HG03103 (cell line): ENCODE data around the gene CASP5.
"Not testable (repeated sequence)": the region's sequence is repeated elsewhere in the genome, so short reads cannot be mapped to it uniquely, and the experiment has no call there.

Source experiments
- ATAC-seq: cut with Tn5 transposase; IDR thresholded peaks from one replicate; pipeline ENCODE4 v1.9.1; 2021; ENCODE audit warnings: low read depth; ENCODE audit not compliant: unreplicated experiment

Gene CASP5

DNA sequence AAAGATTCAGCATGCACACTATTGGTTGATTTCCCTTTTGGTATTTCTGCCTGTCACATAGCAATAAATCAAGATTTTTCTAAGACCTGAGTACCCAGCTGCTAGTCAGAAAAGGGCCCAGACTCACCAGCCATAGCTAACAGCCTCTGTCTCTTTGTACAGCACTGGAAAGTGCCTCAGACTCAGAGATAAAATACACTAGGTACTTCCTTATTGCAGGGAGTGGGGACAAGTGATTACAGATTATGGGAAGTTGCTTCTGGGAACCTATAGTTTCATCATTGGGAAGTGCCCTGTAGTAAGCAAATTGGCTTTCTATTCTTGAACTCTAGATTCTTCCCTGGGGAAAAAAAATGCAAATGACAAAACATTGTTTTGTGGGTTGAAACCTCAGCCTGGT, at the start of gene CASP5:
CASP5 (minus strand) TSS at position 166 of the 400 bp plus-strand sequence; CDS start at position 134, 32 bp downstream.
- ATAC-seq: no peak

DNA sequence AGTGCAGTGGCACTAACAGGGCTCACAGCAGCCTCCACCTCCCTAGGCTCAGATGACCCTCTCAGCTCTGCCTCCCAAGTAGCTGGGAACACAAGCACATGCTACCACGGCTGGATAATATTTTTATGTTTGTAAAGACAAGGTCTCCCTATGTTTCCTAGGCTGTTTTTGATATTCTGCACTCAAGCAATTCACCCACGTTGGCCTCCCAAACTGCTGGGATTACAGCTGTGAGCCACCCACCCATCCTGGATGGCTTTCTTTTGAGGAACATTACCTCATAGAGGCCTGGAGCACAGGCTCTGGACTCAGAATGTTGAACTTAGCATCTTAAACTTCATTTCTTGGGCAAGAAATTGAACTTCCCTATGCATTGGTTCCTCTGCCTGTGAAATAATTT, 49.1 kb upstream of the CASP5 start:
- not testable (repeated sequence) for ATAC-seq

DNA sequence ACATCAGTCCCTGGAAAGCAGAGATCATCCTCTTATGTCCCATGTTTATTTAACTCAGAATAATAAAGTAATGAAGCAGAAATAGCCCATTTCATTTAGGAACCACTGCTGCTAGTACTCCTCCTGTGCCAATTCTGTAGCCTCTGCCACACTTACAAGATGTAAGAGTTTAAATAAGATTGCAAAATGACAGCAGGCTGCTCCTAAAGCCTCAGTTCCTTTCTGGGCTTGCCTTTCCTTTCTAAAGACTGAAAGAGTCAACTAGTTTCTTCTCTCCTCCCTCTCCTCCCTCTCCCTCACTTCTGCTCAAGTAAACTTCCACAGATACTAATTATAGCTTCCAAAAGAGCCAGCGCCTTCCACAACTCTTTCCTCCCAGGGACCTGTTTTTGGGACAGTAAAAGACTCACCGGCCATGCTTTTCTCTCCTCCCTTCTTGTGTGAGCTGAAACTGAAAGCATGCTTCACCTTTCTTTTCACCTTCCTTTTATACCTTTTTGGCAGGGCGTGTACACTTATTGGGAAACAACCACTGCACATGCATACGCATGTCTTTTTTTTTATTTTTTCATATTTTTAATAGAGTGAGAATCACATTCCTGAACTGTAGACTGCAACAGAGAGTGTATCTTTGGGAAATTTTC, 48.2 kb upstream of the CASP5 start:
- no peak for ATAC-seq

DNA sequence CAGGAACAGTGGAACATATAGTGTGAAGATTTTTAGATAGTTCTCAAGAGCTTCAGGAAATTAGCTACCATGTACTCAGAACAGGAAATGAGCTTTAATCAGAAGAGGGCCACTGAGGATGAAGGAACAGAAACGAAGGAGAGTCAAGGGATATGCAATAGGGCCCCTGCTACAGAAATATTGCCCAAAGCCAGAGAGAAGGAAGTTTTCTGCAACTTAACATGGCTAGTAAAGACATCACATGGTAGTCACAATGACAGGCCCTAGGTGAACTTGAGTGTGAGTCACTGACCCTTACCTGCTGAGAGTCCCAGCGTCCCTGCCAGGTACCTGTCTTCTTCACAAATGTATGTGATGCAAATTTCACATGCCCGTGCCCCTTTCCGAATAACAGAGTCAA, 47.3 kb upstream of the CASP5 start:
- no peak for ATAC-seq

DNA sequence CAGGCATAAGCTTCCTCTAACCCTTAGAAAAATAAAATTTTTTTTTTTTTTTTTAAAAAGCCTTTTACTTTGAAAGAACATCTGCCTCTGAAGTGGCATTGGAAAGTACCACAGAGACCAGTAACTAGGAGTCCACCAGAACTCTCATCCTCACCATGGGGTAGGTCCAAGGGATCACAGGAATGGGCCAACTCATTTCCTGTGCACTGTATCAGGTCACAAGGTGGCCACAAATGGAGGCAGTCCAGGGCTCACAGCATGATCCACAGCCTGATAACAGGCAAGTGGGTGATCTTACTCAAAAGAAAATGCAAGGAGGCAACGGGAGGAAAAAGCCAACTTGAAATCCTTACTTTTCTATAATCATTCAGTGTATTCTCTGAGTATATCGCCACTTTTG, 46.8 kb upstream of the CASP5 start:
- ATAC-seq: not testable (repeated sequence)

DNA sequence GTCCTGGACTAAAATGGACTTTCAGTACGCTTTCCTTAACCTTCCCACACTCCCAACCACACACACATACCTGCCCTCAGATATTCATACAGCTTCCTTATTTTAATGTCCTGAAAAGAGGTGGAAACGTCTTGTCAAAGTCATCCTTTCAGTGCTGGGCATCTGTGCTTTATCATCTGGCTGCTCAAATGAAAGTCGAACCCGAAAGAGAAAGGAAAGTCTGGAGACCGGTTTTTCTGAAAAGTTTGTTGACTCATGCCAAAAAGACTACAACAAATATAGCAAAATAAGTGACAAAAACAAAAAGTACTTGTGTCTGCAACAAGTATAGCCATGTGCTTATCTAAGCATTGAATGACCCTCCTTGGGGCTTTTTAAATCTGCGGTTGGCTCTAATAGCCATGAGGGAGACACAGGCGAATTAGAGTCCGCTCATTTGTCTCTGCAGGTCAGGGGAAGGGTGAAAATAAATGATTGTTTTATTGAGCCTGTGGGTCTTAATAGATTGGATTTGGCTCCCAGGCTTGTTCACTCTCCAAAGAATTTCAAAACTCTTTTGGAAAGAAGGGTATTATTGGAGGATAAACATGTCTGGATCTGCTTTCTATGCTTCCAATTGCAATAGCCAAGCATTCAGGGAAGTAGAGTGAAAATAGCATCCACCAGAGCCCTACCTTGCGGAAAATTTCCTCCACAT, 40.4 kb upstream of the CASP5 start:
- ATAC-seq: not testable (repeated sequence)

DNA sequence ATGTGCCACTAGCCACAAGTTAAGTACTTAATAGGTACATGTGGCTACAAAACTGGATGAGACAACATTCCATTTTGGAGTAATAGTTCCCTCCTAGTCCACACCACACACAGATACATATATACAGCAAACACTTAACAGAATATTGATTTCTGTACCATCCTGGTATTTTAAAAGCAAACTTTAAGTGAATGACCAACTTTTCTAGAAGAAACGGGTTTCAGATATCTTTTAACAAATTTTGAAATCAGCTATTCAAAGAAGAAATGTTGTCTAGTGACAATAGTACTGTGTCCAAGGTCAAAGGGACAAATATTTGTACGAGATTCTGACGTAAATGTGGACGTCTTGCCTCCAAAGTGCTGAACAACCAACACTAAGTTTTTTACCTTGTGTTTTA, 34.5 kb upstream of the CASP5 start:
- ATAC-seq: no peak

DNA sequence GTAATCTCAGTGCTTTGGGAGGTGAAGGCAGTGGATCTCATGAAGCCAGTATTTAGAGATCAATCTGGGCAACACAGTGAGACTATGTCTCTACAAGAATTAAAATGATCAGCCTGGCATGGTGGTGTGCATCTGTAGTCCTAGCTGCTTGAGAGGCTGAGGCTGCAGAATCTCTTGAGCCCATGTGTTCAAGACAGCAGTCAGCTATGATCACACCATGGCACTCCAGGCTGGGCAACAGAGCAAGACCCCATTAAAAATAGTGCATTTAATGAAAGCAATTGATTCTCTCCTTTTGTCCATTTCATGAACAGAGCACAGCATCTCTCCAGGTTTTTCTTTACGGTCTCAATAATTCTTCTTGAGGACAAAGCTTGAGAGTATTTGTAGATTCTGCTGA, 33.5 kb upstream of the CASP5 start:
- no peak for ATAC-seq

DNA sequence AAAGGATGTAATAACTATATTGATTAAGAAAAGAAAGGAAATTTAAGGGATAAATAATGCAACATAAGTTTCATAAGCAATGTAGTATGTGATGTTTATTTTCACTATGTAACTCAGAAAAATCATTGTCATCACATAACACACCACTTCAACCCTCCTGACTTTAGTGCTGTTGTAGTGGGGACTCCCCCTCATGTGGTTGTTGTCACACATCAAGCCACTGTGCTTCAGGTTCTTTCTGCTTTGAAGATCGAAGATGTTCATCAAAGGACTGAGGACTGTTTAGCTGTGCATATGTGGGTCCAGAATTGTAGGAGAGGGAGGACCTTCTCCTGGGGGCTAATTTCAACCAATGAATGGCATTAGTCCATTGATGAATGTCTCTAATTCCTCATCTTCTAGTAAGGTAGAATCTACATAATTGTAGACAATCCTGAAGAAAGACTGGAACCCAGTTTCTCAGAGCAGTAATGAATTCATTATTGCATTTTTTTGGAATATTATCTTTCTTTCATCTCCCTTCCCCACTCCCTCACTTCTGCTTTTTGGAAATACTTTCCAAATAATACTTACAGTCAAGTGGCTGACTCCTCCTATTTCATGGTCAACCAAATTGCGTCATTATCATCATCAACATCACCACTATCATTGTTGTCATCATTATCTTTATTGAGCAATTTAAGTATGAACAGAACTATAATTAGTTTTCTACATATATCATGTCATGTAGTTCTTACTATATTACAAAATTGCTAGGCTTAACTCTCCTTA, 31.9 kb upstream of the CASP5 start:
- ATAC-seq: no peak

DNA sequence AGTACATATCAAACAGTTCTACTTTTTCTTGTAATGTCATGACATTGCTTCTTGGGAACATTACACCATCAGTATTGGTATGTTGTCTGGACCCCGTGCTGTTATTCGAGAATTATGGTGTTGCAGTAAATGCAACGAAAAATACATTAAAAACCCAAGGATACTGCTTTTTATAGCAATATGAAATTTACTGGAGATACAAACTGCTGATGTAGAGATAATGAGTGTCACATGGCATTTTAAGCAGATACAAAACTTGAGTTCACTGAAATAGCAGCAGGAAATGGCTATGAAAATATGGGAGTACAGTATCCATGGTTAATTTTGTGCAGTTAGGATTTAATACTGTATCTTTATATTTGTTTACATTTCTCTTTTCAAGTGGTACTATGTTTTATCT, 29.5 kb upstream of the CASP5 start:
- no peak for ATAC-seq

DNA sequence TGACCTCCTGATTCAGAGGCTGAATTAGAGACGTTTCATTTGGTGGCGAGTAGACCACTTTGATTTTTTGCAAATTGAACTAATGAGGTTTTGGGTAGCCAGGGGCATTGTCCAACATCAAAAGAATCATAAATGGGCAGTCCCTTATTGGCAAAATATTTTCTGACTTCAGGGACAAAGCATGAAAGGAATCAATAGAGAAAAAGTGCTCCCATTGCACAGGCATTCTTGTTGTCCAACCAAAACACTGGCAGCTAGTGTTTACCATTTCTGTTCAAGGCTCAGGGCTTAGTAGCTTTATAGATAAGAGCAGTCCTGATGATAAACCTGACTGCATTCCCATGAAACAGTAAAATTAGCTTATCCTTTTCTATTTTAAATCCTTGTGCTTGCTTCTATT, 28.6 kb upstream of the CASP5 start:
- ATAC-seq: no peak

DNA sequence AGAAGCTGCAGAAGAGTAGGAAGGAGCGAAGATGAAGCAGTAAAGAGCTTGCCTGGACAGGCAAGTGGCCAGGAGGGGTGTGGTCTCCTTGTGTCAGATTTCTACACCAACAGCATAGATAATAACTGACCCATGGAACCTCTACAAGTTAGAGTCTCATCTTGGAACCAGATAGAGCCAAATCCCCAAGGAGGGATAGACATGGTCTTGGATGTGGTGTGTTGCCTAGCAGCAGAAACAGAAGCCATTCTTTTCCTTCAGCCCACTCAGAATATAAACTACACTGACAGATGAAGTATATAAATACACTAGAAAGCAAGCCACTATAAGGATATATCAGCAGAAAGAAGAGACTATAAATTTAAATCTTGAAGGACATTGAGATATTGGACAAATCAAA, 26.5 kb upstream of the CASP5 start:
- no peak for ATAC-seq

DNA sequence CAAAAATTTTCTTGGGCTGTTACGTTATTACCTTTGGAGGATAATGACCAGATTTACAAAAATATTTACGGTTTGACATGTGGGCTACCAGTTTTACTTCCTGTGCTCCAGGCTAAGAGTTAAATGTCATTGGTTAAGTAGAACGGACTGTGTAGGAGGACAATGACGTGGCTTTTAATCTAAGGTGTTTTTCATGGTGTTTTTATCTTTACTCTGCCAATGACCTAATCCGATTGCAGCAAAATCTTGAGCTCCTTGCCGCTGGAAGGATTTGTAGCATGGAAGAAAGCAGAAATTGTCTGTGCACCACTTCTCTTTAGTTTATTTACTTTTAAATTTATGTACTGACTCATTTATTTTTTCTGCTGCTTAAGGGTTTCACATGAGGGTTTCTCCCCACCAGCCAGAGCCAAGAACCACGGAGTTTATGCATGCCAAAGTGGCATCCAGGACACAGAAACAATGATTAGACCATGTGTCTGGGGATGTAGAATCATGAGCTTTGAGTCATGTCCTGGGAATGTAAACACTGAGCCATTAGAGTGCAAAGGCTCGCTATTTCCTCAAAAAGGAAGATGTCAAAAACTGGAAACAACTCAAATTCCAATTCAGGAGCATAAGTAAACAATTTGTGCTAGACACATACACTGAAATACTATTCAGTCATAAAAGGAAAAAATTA, 24.1 kb upstream of the CASP5 start:
- no peak for ATAC-seq

DNA sequence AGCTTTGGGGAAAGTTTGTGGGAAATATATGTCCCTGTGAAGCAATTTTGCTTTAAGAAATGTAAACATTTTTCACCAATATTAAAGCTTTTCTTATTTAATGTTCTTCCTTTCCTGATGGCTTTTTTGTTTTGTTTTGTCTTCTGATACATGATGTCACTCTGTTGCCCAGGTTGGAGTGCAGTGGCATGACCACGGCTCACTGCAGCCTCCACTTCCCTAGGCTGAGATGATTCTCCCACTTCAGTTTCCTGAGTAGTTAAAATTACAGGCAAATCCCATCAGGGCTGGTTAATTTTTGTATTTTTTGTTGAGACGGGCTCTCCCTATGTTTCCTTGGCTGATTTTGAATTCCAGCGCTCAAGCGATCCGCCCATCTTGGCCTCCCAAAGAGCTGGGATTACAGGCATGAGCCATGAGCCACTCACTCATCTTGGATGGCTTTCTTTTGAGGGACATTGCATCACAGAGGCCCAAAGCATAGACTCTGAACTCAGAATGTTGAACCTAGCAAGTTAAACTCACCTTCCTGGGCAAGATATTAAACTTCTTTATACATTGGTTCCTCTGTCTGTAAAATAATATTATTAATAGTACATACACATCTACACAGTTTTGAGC, 22.8 kb upstream of the CASP5 start:
- no peak for ATAC-seq

DNA sequence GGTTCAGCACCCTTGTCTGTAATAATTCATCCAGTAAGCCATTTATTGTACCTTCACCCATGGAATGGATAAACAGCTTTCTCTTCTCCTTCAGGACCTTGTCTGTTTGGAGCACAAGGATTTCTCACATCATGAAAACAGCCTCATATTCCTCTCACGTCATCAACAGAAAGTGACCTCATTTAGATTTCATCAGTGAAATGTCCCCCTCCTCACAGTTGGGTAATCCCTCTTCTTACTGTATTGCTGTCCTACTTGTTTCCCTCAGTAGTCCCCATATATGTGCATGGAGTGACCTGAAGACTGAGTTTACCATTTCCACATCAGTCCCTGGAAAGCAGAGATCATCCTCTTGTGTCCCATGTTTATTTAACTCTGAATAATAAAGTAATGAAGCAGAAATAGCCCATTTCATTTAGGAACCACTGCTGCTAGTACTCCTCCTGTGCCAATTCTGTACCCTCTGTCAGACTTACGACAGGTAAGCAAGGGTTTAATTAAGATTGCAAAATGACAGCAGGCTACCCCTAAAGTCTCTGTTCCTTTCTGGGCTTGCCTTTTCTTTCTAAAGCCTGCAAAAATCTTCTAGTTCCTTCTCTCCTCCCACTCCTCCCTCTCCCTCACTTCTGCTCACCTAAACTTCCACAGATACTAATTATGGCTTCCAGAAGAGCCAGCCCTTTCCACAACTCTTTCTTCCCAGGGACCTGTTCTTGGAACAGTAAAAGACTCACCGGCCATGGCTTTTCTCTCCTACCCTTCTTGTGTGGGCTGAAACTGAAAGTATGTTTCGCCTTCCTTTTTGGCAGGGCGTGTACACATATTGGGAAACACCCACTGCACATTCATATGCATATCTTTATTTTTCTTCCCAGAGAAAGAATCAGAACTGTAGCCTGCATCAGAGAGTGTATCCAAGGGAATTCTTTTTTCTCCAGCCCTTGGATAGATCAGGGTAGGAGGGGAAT, 21.9 kb upstream of the CASP5 start, which contains the start of gene CARD16:
CARD16 (minus strand) TSS at position 779 of the 968 bp plus-strand sequence; CDS start at position 741, 38 bp downstream.
- ATAC-seq: peak; percentile 99

DNA sequence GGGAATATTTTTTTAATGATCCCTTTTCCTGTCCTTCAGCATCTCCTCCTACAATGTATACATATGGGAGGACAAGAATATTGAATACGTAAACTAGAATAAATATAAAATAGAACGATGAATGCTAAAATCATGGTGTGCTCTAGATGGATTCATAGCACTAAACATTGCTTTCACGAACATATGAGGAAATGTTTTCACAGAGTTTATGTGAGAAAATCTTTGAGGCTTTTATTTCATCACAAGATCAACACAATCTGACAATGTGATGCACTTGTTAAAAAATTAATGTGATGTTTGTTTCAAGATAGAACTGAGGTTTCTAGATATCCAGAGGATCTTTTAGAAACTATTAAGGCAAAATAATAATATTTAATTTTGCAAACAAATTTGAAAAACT, 19.2 kb upstream of the CASP5 start:
- no peak for ATAC-seq

DNA sequence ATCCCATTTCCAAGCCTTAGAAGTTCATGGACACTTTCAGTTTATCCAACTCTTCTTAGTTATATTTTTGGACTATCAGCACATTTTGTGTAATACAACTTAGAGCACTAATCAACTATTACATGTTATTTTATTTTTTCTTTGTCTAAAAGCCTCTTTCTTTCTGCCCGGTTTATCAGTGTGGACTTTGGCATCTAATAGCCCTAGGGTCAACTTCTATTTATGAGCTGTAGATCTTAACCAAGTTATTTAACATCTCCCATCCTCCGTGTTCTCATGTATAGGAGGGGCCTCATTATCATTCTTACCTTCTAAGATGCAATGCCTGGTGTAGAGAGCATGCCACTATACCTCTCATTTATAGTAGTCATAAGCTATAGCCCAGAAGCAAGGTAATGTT, 17.7 kb upstream of the CASP5 start:
- ATAC-seq: no peak

DNA sequence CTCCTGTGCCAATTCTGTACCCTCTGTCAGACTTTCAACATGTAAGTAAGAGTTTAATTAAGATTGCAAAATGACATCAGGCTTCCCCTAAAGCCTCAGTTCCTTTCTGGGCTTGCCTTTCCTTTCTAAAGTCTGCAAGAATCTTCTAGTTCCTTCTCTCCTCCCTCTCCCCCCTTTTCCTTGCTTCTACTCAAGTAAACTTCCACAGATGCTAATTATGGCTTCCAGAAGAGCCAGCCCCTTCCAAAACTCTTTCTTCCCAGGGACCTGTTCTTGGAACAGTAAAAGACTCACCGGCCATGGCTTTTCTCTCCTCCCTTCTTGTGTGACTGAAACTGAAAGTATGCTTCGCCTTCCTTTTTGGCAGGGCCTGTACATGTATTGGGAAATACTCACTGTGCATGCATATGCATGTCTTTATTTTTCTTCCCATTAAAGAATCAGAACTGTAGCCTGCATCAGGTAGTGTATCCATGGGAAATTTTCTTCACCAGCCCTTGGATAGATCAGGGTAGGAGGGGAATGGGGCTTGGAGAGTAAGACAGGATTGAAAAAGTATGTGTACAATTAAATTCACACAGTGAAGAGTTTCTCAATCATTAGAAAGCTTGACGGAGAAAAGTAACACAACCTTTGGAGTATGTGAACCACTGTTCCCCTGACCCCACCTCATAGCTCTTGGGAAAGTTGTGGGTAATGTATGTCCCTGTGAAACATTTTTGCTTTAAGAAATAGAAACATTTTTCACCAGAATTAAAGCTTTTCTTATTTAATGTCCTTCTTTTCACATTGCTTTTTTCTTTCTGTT, 12.0 kb upstream of the CASP5 start, which contains the start of gene CASP1:
CASP1 (minus strand) TSS at position 332 of the 808 bp plus-strand sequence; CDS start at position 301, 31 bp downstream.
- peak; percentile 88 for ATAC-seq
